GM12878 (cell line): ENCODE measurements around the gene RTF2. TPM values are rescaled to one million over a fixed set of nuclear protein-coding genes. Genes with fewer than 3 reads are reported as not detected.
"Not testable (repeated sequence)": the region's sequence is repeated elsewhere in the genome, so short reads cannot be mapped to it uniquely, and the experiment has no call there.

Experiments used
- ATAC-seq: fragments of 200-7000 bp; cut with Tn5 transposase; 3 replicates; pipeline ENCODE4 v1.9.1; 2020; ENCODE audit warnings: mild to moderate bottlenecking, moderate library complexity
- BruUV-seq: library from RNA; stranded (reverse); fragments of 400-500 nt; replicated peaks from 2 replicates; lab custom pipeline; 2021; lab: Mats Ljungman, UMichigan
- CTCF ChIA-PET: fragments of 300-600 bp; sonication (Branson Sonifier 250); formaldehyde crosslinking; extraction: SDS; loops from one replicate; lab custom pipeline; 2021; ENCODE audit warnings: inconsistent platforms; lab: Yijun Ruan, JAX
- POLR2A ChIA-PET: fragments of 350-600 bp; formaldehyde crosslinking; extraction: SDS; loops from one replicate; lab custom pipeline; 2021; ENCODE audit warnings: inconsistent platforms; lab: Charles Lee
- RAD21 ChIA-PET: fragments of 300-600 bp; sonication (Branson Sonifier 250); formaldehyde crosslinking; loops from one replicate; lab custom pipeline; 2023; ENCODE audit warnings: antibody characterized with exemption; ENCODE audit not compliant: unreplicated experiment; lab: Charles Lee
- SMC1A ChIA-PET: fragments of 300-600 bp; sonication (Branson Sonifier 250); formaldehyde crosslinking; loops from one replicate; lab custom pipeline; 2023; ENCODE audit not compliant: unreplicated experiment, uncharacterized antibody; lab: Charles Lee
- DNase-seq: peaks from one replicate; pipeline ENCODE4 v3.0.0-alpha.2; 2011; ENCODE audit warnings: low read depth, low spot score
- FAIRE-seq: peaks from 3 replicates; lab custom pipeline; 2011; peaks lifted over from hg19 to GRCh38; lab: Jason Lieb, UNC
- H2AFZ ChIP-seq: 2 replicates; pipeline ENCODE4 v1.6.0; 2011; ENCODE audit warnings: low read depth, low read length, control low read depth; ENCODE audit not compliant: control insufficient read depth
- H3K27ac ChIP-seq: 2 replicates; pipeline ENCODE4 v1.5.1; 2011; ENCODE audit warnings: control low read depth; ENCODE audit not compliant: control insufficient read depth, insufficient read depth
- H3K27me3 ChIP-seq, 2 experiments: replicated peaks in 1 of 2; 2 replicates each; pipeline versions ENCODE4 v1.6.0 to v1.6.1; 2011; ENCODE audit warnings: low read length in 1 of 2; ENCODE audit not compliant: control insufficient read depth in 2 of 2, insufficient read depth in 2 of 2
- H3K36me3 ChIP-seq, 2 experiments: 2 replicates each; pipeline ENCODE4 v1.5.1; 2011; ENCODE audit warnings: low read length in 1 of 2; ENCODE audit not compliant: control insufficient read depth in 2 of 2, insufficient read depth in 2 of 2
- H3K4me1 ChIP-seq: 2 replicates; pipeline ENCODE4 v1.6.1; 2011; ENCODE audit warnings: mild to moderate bottlenecking, low read length, moderate library complexity, mixed read lengths; ENCODE audit not compliant: control insufficient read depth, insufficient read depth
- H3K4me2 ChIP-seq: 2 replicates; pipeline ENCODE4 v1.6.0; 2011; ENCODE audit warnings: control low read depth; ENCODE audit not compliant: control insufficient read depth, insufficient read depth
- H3K4me3 ChIP-seq: fragments of 200-600 bp; sonication (generic); 2 replicates; pipeline ENCODE4 v1.5.1; 2016
- H3K79me2 ChIP-seq: 2 replicates; pipeline ENCODE4 v1.6.0; 2011; ENCODE audit warnings: low read length; ENCODE audit not compliant: control insufficient read depth, insufficient read depth
- H3K9ac ChIP-seq: 2 replicates; pipeline ENCODE4 v1.8.0; 2011; ENCODE audit warnings: low read length, control low read depth, mixed read lengths; ENCODE audit not compliant: control insufficient read depth, insufficient read depth
- H3K9me3 ChIP-seq: replicated peaks from 3 replicates; pipeline ENCODE4 v1.5.1; 2011; ENCODE audit warnings: mild to moderate bottlenecking, low read length; ENCODE audit not compliant: control insufficient read depth, insufficient read depth
- H4K20me1 ChIP-seq: 2 replicates; pipeline ENCODE4 v1.6.0; 2011; ENCODE audit not compliant: control insufficient read depth, insufficient read depth
- ATF3 ChIP-seq: IDR thresholded peaks from 2 replicates; pipeline ENCODE4 v1.6.1; 2011; ENCODE audit warnings: low read depth, mild to moderate bottlenecking, low read length, moderate library complexity, borderline replicate concordance; ENCODE audit errors: extremely low read depth
- BCL3 ChIP-seq: IDR thresholded peaks from 2 replicates; pipeline ENCODE4 v1.6.1; 2011; ENCODE audit warnings: borderline replicate concordance, low read depth, mild to moderate bottlenecking, moderate library complexity, low read length; ENCODE audit not compliant: insufficient read depth, poor library complexity, severe bottlenecking
- E4F1 ChIP-seq: fragments of 450-650 bp; IDR thresholded peaks from 2 replicates; pipeline ENCODE4 v1.6.1; 2018; ENCODE audit warnings: borderline replicate concordance, mild to moderate bottlenecking; ENCODE audit not compliant: partially characterized antibody
- ELK1 ChIP-seq: IDR thresholded peaks from 2 replicates; pipeline ENCODE4 v1.6.1; 2012; ENCODE audit warnings: low read depth, low read length, improper control_type of control experiment
- NR2C2 ChIP-seq: IDR thresholded peaks from 2 replicates; pipeline ENCODE4 v1.6.1; 2011; ENCODE audit warnings: borderline replicate concordance, low read depth; ENCODE audit not compliant: control insufficient read depth, insufficient read length
- RCOR1 ChIP-seq: conservative IDR thresholded peaks from 2 replicates; pipeline ENCODE4 v1.6.1; 2012; ENCODE audit warnings: low read depth, low read length, improper control_type of control experiment
- SPI1 ChIP-seq: IDR thresholded peaks from 2 replicates; pipeline ENCODE4 v1.6.1; 2011; ENCODE audit warnings: low read depth, mild to moderate bottlenecking, low read length, moderate library complexity, borderline replicate concordance; ENCODE audit not compliant: insufficient read depth
- SRF ChIP-seq, 2 experiments: IDR thresholded peaks; 2 replicates each; pipeline ENCODE4 v1.6.1; 2011; ENCODE audit warnings: low read depth in 2 of 2, low read length in 2 of 2, mild to moderate bottlenecking in 1 of 2, moderate library complexity in 1 of 2
- ZNF217 ChIP-seq: fragments of 450-650 bp; IDR thresholded peaks from 2 replicates; pipeline ENCODE4 v1.6.1; 2017; ENCODE audit warnings: antibody characterized with exemption, mild to moderate bottlenecking
- WGBS: methylation state at CpG from one replicate; pipeline ENCODE4 v1.1.6; 2016; ENCODE audit warnings: low lambda C conversion rate; ENCODE audit not compliant: insufficient replicate concordance, insufficient coverage; ENCODE audit errors: missing lambda C conversion rate; 5-methylcytosine and 5-hydroxymethylcytosine counted together
- in situ Hi-C: fragments of 300-500 bp; cut with MboI; formaldehyde crosslinking; loops from 9 replicates; pipeline ENCODE4 v1.14.3; 2018; ENCODE audit warnings: mixed read lengths
- intact Hi-C: fragments of 100-400 bp; cut with micrococcal nuclease; formaldehyde crosslinking; loops from one replicate; pipeline ENCODE4 v1.14.2; 2022; ENCODE audit not compliant: unreplicated experiment
- polyA plus RNA-seq, 11 experiments: library from polyadenylated mRNA; depleted of rRNA in 4 of 11; unstranded in 6 of 11; stranded (reverse) in 5 of 11; fragments of >200 nt; fragmentation: Nextera tagmentation in 4 of 11; fragmentation: Illumina TruSeq in 1 of 11; extraction: Ambion mirVana in 4 of 11; extraction: Trizol in 1 of 11; gene quantifications; 1 replicate in 1 of 11; 2 replicates in 10 of 11; pipeline versions ENCODE4 v1.2.1 to v1.2.3, GENCODE V29; 2011 to 2016; ENCODE audit warnings: inconsistent platforms in 2 of 11, missing spikeins in 2 of 11, low read depth in 1 of 11
- total RNA-seq, 4 experiments: library from RNA; depleted of rRNA in 3 of 4; stranded (reverse); fragments of >200 nt in 3 of 4; fragmentation: Illumina TruSeq in 1 of 4; extraction: Trizol in 1 of 4; gene quantifications; 2 replicates each; pipeline versions ENCODE4 v1.2.1 to v1.2.3, GENCODE V29; 2013 to 2021

The RTF2 gene
- total and polyA plus RNA-seq, 10 of the 15 experiments (the other 5 are each of a cell fraction or from before 2014, with no cell fraction given): 66.2 to 133 (median 82.9) TPM

GRCh38 chr20:56558968-56559367 is 90.5 kb downstream of the RTF2 start (continued):
- TF ChIP-seq BCL3 (no peak), NR2C2 (no peak), E4F1 (no peak), ELK1 (no peak), RCOR1 (no peak), SPI1 (no peak), ATF3 (no peak), ZNF217 (no peak), SRF (IDR thresholded peaks at IDR 0.05; ENCODE audit: low read depth in 2 of 2, low read length in 2 of 2) (no peak)

DNA sequence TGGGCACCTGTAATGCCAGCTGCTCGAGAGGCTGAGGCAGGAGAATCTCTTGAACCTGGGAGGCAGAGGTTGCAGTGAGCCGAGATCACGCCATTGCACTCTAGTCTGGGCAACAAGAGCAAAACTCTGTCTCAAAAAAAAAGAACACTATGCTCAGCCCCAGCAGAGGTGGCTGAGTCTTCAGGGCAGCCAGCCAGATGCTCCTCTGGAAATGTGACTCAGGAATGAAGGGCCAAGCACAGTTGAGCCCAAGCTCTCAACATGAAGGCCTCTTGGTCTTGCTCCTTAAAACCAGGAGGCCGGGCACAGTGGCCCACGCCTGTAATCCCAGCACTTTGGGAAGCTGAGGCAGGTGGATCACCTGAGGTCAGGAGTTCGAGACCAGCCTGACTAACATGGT is 96.1 kb downstream of the RTF2 start:
- RAD21 ChIA-PET, H3K4me2 ChIP-seq, H3K4me3 ChIP-seq, H3K79me2 ChIP-seq, DNase-seq, H3K36me3 ChIP-seq, BruUV-seq, H3K9me3 ChIP-seq, in situ Hi-C loops, H3K4me1 ChIP-seq, H2AFZ ChIP-seq, intact Hi-C loops, ATAC-seq, H3K27ac ChIP-seq, FAIRE-seq, H3K27me3 ChIP-seq, POLR2A ChIA-PET, H4K20me1 ChIP-seq, H3K9ac ChIP-seq: not testable (repeated sequence)
- SMC1A ChIA-PET: interaction anchor here (0.8 kb wide), 1 partner anchor 10 kb away, joined by 3 read pairs; no protein-coding TSS in a partner anchor
- WGBS: 25% methylated on average over 6 of the region's 6 CpGs
- CTCF ChIA-PET: interaction anchor here (3.5 kb wide), 1 partner anchor 14 kb away, joined by 15 read pairs; no protein-coding TSS in a partner anchor
